GM19043 (cell line): ENCODE data around the gene OGFOD3.
"Not testable (repeated sequence)": the region's sequence is repeated elsewhere in the genome, so short reads cannot be mapped to it uniquely, and the experiment has no call there.

Experiments
- ATAC-seq: cut with Tn5 transposase; IDR thresholded peaks from one replicate; pipeline ENCODE4 v1.9.1; 2021; ENCODE audit warnings: low read depth; ENCODE audit not compliant: unreplicated experiment

The OGFOD3 gene

DNA sequence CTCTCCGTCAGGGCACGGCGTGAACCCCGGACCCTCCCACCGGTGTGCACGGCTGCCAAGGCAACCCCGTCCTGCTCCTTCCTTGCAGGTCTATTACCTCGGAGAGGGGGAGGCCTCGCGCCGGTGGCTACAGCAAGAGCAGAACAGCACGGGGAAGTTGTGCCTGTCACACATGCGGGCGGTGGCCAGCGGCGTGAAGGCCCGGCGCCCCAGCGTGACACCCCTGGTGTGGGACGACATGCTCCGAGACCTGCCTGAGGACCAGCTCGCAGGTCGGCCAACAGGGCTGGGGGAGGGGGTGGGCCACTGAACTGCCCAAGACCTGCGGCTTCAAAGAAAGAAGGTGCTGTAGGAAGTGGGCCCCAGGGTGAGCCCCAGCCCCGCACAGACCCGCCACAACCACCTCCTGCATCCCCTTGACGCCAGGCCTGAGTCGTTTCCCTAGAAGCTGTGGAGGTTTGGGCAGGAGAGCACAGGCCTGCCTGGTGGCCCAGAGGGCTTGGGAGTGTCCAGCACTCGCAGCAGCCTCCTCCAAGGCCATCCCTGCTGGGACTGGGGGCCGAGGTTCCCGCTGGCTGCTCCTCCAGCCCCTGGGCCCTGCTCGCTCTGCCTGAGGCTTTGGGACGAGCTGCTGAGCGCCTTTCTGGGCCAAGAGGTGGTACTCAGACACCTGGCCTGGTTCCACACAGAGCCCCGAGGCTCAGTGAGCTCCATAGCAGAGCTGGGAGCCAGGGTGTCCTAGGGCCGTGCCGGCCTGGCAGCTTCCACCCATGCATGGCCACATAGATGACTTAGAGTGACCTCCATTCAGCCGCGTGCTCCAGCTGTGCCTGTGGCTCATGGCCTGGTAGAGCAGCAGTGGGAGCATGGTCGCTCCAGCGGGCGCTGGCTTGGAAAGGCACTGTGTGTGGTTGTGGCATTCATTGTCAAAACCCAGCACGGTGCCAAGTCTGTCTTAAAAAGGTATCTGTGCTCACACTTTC, 17.5 kb upstream of the OGFOD3 start:
- ATAC-seq: no peak

DNA sequence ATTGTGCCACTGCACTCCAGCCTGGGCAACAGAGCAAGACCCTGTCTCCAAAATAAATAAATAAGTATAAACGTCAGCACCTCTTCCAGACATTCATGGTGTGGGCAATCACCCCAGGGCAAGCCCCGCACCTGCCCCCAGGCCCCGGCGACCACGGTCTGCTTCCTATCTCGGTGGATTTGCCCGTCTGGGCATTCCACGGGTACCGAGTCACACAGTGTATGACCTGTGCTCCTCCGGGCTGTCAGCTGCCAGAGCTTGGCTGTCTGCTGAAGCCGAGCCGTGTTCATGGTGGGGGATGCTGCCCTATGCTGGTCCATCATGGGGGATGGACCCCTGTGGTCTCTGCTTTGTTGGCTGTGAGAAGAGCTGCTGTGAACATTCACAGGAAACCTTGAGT, 16.7 kb upstream of the OGFOD3 start:
- no peak for ATAC-seq

DNA sequence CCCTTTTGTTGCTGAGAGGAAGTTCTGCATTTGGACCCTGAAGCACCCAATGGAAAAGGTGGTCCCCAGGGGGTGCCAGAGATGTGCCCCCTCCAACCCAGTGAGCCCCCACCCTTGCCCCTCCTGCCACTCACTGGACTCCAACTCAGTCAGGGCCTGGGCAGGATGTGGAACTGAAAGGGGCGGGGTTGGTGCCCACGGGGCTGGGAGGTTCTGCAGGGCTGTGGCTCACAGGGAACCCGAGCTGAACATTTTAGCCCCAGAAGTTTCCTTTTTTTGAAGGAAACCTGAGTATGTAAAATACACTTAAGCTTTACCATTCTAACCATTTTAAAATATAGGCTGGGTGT, 15.8 kb upstream of the OGFOD3 start:
- ATAC-seq: no peak

DNA sequence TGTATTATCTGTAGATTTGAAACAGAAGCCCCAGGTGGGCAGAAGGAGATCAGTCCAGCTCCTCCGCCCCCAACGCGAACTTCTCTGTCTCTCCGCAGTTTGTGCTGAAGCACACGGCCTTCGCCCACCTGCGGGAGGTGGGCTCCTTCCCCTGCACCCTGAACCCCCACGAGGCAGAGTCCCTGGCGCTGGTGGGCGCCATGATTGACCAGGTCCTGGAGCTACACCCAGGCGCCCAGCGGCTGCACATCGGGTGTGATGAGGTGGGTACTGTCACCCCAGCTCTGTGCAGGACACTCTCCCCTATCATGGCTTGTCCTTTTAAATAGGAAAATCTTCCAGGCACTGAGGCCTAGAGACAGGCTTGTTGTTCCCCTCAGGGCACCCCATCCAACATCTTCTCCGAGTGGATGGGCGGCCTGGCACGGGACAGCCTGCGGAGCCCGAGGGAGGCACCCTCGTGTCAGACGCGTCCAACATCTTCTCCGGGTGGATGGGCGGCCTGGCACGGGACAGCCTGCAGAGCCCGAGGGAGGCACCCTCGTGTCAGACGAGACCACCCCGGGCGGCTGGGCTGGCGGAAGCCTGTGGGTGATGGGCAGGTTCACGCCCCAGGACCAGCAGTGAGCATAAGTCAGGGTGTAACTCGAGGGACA, 15.3 kb upstream of the OGFOD3 start:
- ATAC-seq: no peak

DNA sequence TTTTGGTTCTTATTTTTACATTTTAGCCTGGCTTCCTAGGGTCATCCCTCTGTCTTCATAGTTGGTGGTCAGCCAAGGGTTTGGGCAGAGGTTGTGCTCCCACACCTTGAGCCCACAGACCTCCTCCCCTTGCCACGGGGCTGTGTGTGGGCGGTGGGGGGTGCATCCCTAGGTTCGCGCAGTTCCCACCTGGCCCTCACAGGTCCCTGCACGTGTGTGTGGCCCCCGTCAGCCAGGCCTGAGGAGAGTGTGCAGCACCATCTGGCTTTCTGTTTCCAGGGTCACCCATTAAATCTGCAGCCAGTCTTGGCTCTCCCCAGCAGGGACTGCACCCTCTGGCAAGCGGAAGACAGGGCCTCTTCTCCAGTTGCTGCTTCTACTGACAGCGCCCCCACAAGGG, 13.6 kb upstream of the OGFOD3 start:
- ATAC-seq: no peak

DNA sequence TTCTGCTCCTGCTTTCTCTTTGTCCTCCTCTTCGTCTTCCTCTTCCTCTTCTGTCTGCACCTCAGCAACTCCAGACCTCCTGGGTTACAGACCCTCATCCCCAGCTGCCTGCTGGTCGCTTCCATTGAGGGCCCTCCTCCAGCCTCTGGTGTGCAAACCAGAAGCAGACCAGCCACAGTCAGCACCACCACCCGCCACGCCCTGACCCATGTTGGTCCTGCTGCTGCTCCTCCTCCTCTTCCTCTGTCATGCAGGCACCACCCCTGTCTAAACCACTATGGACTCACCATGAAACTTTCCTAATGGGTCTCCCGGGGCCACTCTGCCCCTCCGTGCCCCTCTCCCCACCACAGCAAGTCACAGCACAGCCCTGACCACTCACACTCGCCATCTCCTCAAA, 11.4 kb upstream of the OGFOD3 start:
- no peak for ATAC-seq

DNA sequence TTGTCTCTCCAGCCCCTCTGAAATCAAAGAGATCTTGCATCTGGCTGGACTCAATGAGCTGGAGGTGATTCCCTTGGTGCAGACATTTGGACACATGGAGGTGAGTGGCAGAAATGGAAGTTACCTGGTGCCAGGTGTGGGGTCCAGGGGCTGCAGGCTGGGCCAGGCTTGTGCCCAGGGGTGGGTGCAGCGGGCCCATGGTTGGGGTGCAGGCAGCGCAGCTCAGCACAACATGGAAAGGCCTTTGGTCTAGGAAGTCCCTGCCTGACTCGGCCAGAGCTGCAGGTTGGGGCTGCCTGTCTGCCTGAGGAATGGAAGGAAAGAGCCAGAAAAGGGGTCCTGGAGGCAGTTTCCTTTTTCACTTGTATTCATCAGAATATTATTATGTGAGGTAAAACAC, 10.2 kb upstream of the OGFOD3 start:
- ATAC-seq: no peak

DNA sequence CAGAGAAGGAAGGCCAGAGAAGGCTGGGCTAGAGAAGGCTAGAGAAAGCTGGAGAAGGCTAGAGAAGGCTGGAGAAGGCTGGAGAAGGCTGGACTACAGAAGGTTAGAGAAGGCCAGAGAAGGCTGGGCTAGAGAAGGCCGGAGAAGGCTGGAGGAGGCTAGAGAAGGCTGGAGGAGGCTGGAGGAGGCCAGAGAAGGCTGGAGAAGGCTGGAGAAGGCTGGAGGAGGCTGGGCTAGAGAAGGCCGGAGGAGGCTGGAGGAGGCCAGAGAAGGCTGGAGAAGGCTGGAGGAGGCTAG, 6.4 kb upstream of the OGFOD3 start:
- ATAC-seq: no peak

DNA sequence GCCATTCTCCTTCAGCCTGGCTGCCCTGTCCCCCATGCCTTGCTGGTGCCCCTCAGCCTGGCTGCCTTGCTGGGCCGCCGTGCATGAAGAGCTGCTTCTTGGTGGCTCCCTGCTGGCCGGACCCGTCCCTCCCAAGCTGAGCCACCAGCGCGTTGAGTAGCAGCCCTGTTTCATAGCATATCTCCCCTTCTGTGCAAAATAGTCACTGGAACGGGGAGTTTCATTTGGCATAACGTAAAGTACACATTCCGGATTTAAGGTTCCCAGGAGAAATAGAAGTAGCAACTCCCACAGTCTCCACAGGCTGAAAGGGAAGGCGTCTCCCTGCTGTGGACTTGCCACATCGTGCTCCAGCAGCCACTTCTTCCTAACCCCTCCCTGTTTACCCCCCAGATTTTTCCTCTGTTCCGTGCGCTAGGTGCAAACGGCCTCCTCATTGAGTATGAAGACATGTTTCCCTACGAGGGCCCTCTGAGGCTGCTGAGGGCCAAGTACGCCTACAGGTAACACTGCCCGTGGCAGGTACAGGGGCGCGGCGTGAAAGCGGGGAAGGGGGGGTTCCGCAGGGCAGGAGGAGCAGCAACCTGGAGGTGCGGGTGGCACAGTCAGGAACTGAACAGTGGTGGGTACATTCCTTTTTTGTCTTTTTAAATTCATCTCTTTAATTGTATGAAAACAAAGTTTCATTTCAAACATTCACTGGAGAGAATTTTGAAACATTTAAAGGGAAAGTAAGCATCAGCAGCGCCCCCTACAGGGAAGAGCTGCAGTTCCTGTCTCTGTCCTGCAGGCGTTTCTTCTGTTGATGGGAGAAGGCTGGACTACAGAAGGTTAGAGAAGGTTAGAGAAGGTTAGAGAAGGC, 5.8 kb upstream of the OGFOD3 start:
- no peak for ATAC-seq

DNA sequence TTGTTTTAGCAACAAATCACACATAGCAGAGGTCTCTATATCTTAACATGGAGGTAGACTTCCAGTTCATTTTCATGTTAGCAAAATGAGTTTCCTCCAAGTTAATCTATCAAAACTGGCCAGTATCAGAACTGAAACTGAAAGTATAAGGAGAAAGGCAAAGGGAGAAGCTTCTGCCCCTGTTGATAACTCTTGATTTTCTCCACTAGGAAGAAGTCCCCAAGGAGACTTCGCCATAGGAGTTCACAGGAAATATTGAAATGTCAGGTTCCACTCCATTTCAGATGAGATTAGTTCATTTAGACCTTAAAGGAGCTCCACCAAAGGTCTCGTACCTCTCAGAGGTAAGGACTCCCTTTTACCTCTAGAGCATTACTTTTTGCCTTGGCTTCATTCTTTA, 1.2 kb upstream of the OGFOD3 start:
- ATAC-seq: no peak

DNA sequence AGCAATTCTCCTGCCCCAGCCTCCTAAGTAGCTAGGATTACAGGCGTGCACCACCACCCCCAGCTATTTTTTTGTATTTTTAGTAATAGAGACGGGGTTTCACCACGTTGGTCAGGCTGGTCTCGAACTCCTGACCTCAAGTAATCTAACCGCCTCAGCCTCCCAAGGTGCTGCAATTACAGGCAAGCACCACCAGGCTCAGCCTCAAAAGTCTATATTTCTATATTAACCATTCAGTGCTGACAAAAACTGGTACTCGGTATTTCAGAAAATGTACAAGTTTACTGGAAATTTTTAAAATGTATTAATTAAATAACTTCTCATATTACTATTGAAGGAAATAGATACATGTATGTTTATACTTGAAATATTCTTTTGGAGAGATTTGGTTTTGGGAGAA, 1.6 kb downstream of the OGFOD3 start:
- no peak for ATAC-seq

DNA sequence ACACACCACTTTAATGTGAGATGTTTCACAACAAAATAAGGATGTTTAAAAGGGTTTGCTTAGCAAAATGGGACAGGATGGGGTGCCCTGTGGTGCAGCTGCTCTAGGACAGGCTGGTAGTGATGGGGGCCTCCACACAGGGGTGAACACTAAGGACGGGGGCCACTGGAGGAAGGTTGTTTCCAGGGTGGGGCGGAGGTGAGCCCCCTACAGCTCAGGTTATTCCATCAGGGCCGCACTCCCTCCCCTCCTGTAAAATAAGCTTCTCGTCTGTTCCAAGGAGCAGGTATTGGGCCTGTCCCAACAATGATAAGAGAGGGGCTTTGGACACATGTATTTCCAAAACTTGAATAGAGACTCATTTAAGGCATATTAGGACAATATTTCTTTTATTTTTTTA, 2.1 kb downstream of the OGFOD3 start:
- no peak for ATAC-seq

DNA sequence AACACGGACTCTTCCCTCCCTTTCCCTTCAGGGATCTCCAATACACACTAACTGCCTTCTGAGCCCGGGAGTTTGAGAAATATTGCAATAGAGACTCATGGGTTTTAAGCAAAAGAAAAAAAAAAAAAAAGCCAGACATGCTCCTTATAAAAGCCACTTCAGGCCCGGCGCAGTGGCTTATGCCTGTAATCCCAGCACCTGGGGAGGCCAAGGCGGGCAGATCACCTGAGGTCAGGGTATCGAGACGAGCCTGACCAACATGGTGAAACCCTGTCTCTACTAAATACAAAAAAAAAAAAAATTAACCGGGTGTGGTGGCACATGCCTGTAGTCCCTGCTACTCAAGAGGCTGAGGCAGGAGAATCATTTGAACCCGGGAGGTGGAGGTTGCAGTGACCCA, 2.6 kb downstream of the OGFOD3 start:
- no peak for ATAC-seq

DNA sequence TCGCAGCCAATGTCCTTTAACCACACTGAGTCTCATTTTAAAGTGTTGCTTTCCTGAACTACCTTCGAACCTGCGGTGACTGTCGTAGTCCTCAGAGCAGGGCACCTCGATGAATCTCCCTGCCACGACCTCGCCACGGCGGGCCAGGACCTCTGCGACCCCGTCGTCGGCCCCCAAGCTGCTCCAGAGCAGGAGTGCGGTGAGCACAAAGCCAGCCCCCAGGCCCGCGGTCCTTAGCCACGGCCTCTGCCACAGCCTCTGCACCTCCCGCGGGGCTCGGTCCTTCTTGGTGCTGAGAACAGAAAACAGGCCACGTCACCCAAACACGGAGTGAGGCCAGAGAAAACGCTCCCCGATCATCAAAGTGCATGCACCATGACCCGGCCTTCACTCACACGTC, 3.0 kb downstream of the OGFOD3 start:
- ATAC-seq: no peak

DNA sequence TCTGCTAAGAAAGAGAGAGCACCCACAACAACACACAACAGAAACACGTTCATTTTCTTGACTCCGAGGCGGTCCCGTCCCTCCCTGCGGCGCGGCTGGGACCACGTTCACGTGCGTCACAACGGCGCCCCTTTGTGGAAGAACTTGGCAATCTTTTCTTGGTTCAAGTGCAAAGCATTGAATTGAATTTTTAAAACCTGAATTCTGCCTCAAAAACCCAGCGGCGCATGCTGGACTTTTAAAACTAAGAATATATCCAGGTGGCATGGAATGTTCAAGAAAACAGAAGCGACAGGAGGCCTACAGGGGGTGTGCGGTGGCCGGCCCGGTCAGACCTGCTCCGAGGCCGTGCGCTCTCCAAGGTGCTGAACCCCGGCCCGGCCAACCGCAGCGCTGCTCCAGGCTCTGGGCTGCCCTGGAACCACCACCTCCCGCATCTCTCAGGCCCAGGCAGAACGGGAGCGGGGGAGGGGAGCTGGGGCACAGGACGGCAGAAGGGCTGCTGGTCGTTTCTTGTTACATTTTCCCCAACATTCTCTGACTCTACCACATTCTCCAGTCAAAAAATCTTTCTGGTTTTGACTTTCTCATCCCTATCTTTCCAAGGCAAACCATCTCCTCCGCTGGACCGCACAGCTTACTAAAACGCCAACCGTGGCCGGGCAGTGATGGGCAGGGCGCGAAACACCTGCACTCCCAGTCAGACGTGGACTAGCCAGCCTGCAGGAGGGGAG, 3.7 kb downstream of the OGFOD3 start:
- no peak for ATAC-seq

DNA sequence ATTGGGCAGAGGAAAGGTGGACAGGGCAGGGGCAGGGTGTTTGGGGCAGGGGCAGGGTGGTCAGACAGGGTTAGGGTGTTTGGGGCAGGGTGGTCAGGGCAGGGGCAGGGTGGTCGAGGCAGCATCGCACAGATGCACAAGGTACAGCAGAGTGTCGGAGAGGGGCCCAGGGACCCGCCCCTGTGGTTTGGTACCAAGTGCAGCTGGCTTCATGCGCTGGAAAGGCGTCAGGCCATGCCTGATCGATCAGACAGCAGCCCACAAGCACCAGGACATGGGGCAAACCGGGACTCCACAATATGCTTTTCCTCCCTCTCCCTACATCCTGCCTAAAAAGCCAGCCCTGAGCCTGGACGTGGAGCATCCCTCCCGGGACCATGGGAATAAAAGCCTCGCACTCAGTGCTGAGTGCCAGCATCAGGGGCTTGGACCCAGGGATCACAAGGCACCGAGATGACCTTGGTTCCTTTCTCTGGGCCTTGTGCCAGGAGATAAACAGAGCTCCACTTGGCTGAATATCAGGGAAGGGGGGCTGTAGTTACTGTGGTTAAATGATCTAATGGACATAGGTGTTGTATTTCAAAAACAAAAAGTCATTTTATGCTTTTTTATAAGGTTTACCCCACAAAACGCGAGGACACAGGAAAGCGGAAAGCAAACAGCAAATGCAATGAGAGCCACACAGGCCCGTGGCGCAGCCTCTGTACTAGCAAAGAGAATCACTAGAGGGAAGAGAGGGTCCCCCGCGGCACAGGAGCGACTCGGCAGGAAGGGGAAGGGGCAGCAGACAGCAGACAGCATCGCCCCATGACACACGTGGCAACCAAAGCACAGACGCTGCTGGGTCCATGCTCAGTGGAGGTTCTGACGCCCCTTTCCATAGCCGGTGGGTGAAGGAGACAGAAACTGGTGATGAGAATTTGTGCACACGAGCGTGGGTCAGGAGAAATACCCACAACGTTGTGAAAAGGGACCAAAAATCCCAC, 5.6 kb downstream of the OGFOD3 start:
- ATAC-seq: no peak

DNA sequence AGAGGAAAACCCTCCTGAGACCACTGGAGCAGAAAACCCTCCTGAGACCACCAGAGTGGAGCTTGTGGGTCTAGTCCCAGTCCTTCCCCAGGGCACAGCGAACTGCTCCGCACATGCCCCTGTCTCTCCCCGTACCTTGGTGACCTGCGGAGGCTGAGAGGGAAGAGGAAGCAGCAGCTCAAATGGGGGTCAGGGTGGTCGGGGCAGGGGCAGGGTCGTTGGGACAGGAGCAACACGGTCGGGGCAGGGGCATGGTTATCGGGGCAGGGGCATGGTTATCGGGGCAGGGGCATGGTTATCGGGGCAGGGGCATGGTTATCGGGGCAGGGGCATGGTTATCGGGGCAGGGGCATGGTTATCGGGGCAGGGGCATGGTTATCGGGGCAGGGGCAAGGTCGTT, 6.3 kb downstream of the OGFOD3 start:
- ATAC-seq: not testable (repeated sequence)

DNA sequence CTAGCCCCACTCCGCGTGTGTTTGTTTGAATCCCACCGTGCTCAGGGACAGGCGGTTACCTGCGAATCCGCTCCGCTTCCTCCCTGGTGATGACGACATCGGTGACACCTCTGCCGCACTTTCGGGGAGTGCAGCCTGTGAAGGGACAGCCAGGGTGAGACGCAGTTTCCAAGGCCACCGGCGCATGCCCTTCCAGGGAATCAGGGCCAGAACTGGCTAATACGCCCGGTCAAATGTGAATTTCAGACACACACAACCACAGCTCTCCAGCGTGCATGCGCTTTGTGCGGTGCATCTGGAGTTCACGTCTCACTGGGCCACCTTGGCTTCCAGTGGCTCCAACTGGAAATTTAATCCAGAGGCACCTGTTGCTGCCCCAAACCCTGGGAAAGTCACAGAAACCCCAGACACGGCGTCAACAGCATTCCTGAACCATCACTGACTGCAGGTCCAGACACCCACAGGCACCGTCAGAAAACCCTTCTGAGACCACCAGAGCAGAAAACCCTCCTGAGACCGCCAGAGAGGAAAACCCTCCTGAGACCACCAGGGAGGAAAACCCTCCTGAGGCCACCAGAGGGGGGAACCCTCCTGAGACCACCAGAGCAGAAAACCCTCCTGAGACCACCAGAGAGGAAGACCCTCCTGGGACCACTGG, 6.9 kb downstream of the OGFOD3 start:
- ATAC-seq: no peak
